ENCODE measurements around the gene PLCB1.

DNA sequence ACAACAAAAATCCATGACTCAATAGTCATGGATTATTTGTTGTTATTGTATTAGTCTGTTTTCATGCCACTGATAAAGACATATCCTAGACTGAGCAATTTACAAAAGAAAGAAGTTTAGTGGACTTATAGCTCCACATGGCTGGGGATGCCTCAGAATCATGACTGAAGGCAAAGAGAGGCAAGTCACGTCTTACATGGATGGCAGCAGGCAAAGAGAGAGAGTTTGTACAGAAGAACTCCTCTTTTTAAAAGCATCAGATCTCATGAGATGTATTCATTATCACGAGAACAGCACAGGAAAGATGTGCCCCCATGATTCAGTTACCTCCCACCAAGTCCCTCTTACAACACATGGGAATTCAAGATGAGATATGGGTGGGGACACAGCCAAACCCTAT, 792.5 kb downstream of the PLCB1 start:
- TF ChIP-seq GATA2 (IDR thresholded peaks at IDR 0.05; ENCODE audit: low read depth, low read length) (no peak), GATA3 (IDR thresholded peaks at IDR 0.05; ENCODE audit: low read depth, low read length) (no peak)
